HG03103 (cell line): ENCODE results near the gene POU2F1.

Experiments used
- ATAC-seq: cut with Tn5 transposase; IDR thresholded peaks from one replicate; pipeline ENCODE4 v1.9.1; 2021; ENCODE audit warnings: low read depth; ENCODE audit not compliant: unreplicated experiment

The POU2F1 gene

DNA sequence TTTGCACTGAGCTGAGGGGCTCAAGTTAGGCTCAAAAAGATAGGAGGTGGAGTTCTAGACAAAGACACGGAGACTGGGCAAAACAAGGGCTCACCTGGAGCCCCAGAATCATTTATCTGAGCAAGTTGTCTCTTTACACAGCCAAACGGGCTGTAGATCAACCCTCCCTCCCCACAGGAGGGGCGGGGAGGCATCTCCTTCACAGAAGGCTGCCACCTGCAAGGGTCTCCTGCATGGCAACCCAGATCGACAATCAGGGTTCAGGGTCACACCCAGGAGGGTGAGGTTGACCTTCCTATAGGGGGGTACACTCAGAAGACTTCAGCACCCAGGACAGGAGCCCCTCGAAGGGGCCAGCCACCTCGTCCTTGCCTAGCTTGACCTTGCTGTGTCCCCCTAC, 213.6 kb downstream of the POU2F1 start:
- no peak for ATAC-seq

DNA sequence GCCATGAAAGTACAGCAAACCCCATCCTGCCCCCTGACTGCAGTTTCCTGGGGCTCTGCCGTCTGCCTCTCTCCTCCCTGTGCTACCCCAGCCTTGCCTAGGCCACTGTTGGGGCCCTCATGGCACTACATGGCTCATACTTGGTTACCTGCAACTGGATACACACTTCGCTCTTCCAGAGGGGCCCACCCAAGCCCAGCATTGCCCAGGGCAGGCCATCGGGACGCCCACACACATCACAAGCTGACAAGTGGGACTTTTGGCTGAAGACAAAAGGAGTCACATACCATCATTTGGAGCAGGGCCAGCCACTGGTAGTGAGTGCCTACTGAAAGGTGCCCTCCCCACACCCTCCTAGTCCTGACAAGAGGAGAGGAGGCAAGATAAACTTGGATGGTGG, 214.8 kb downstream of the POU2F1 start:
- no peak for ATAC-seq

DNA sequence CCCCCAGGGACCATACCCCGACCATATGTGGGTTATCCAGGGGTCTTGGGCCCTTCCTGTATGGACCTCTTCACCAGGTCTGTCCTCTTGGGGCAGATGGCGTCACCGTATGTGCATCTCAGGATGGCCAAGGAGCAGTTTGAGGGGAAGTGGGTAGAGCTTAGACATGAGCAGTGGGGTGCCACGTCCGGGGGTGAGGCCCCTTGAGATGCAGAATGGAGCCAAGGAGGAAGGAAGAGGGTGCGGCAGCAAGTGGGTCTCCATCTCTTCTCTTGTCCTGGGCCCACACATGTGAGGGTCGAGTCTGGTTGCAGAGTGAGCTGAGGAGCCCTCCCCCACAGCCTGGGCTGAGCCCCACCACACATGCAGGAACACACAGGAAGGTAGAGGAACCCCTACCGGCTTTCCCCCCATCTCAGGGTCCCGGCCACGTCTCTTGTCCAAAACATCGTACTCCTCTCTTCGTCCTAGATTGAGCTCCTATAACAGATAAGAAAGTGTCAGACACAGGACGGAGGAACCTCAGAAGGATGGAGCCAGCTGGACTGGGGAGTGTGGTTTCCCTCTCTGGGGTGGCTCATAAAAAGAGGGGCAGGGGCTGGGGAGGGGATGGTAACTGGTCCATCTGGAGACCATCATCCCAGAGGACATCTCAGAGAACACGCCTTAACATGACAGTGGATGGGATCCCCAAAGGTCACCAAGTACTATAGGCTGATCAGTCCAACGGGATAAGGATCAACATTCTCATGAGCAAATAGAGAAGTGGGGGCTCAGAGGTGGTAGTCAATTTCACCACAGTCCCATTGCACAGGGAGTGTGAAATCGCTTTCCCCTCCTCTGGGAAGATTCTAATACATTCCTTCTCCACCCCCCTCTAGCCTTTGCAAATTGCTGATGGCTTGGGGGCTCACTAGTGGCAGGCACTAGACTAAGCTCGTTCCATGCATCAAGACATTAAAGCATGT, 217.8 kb downstream of the POU2F1 start:
- ATAC-seq = no peak

DNA sequence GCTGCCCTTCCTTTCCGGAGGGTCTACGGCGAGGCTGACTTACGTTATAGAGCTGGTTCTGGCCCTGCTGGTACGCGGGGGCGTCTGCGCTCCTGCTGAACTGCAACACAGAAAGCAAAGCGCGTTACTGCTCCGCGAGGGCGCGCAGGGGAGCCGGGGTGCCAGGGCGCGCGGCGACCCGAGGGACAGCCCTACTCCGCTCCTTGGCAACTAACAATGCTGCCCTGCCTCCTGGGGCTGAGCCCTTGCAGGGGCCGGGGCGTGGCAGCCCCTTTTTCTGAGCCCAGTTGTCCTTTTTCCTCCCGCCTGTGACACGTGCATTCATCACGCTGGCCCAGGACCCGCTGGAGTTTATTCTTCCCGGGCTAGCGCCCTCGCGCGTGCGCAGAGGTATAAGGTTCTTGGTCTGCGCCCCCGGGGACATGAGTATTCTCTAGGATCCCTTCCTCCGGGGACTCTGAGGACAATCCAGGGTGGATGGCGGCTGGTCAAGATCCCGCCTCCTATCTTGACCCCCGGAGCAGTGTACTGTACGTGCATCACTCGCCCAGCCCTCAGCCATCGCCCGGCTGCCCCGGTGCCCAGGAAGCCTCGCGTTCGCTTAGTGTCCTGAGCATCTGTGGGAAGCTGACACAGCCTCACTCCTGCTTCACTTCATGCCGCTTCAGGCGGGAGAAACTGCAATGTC, 218.8 kb downstream of the POU2F1 start:
- no peak for ATAC-seq

DNA sequence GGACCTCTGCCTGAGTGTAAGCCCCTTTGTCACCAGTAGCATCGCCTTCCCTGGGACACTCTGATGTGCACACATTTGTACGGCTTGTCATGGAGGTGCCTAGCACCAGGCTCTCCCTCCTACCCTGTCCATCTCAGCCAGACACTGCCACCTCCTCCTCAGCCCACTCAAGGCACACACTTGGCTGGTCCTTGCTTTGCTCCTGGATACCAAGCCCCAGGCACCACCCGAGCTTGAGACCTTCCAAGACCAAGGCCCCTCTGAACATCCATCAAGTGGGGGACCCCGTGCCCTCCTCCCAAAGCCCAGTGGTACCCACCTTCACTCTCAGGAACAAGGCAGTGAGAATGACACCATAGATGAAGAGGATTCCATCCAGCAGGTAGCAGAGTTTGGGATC, 219.7 kb downstream of the POU2F1 start:
- ATAC-seq = no peak

DNA sequence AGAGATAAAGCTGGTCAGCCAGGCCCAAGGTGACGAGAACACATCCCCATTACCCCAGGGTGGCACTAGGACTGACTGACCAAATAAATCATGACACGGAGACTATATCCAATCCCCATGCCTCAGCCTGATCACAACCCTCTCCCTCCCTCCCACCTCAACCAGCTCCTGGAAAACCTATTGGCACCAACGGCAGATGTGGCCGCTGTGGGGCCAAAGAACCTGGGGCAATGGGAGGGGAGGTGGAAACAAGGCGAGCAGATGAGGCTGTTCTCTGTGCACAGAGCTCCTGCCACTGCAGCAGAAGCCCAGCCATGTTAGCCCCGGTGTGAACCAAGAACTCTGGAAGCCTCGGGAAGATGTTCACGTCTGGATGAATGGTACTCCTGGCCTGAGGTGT, 220.1 kb downstream of the POU2F1 start:
- ATAC-seq = no peak

DNA sequence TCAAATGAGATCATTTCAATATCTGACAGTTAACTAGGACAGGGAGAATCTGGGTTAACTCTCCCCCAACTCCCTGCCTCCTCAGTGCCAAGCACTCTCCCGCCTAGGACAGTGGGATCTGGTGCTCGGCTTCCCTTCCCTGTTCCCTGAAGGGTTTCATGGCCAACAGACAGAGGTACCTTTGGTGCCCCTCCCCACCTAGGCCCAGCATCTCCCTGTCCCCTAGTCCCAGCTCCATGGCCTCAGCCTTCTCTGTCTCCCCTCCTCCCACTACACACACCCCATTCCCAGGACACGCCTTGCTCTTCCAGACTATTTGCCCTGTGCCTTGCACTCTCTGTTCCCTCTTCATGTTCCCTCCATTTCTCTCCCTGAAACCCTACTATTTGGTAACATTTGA, 220.5 kb downstream of the POU2F1 start:
- ATAC-seq = no peak

DNA sequence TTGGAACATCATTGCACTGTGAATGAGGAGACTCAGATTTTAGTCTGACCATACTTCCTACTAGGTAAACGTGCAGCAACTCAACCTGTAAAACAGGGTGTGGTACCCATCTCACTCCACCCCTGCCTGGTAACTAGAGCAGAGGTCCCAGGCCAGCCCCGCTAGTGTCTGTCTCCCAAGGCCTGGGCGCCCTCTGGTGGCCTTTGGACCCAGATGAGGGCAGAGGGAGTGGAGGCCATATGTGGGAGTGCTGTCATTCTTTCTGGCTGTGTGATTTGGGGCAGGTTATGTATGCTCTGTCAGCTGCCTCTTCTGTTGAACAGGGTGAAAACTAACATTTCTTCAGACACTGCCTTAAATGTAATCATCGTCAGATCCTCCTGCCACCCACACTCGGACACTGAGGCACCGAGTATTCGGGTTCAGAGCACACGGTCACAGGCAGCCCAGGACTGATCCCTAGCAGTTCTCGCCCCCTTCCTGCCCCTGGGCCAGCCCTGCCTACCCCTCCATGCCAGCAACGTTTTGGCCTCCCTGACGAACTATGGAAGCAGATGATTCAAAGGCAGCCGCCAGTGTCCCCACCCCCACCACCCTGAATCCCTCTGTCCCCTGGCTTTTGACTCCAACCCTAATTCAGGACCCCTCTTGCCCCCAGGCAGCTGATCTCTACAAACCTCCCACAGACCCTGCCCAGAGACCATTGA, 221.6 kb downstream of the POU2F1 start:
- ATAC-seq = peak; percentile 91

DNA sequence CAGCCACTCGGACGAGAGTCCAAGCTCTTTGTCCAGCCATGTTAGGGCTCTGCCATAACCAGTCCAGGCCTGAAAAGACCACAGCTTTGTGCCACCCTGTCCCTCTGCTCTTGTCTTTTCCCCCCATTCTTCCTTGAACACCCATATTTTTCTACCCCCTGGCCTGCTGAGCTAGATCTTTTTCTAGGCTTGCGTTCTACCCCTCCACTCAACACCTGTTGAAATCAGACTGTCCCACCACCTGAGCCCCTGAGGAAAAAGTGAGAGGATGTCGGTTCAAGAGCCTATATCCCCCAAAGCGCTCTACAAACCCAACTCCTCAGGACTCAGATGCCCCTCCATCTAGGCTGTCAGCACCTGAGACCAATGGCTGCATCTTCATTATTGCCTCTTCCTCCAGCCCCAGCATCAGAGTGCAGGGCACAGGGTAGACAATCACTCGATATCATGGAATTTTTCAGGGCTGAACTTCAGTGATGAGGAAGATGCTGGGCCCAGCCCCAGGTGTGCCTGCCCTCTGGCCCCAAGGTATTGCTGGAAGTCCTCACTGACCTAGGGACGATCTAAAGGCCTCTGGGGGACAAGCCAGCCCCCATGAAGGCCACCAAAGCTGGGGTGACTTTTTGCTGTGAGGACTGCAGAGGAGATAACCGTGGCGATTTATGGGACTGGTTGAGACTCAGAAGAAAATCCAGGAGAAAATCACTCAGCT, 222.3 kb downstream of the POU2F1 start:
- no peak for ATAC-seq

DNA sequence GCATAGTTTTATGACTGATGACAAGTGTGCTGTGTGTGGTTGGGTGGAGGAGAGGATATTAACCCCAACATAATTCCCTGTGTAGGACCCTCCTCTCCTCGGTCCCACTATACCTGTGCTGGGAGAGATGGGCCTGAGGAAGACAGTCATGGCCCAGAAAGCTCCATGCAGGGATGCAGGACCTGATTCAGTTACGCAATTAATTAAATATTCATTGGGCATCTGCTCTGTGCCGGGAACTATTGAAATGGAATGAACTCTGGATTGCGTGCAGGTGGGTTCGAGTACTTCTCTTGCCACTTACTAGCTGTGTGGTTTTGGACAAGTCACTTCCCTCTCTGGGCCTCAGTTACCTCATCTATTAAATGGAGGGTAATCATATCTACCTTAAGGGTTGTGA, 223.1 kb downstream of the POU2F1 start:
- no peak for ATAC-seq

DNA sequence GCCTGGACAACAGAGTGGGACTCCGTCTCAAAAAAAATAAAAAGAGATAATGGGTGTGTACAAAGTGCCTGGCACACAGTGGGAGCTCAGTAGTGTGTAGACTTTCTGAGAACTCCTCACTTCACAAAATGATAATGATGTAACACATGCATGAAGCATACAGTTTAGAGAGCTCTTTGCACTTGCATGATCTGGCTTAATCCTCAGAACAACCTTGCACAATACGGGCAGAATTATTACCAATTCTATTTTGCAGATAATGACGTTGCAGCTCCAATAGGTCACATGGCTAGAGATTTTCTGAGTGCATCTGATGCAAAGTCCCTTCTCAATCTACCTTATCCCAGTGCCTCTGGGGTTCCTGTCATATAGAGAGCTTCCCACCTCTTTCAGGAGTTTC, 226.3 kb downstream of the POU2F1 start:
- no peak for ATAC-seq

DNA sequence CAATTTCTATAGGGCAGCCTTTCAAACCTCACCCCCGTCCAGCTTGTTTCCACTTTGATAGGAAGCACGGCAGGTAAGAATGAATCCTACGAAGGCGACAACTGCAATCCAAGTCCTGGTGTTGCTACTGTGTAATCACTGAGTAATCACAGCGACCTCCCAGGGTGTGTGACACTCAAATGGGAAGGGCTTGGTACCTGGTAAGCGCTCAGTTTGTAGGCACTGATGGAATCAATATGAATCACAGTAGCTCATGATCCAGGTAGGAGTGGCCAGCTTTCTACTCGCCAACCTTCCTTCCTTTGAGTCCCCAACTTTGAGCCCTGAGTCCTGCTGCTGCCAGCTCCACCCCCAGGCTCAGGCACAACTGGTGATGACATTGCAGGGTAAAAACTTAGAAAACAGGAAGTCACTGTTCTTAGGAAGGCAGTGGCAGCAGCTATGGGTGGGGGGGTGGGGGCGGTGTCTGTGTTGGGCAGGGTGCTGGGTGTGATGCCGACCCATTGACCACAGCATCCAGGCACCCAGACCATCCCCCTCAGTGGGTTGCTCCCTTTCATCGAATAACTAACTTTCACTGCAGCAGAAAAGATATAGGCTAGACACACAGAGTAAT, 226.9 kb downstream of the POU2F1 start:
- ATAC-seq = peak; percentile 86

DNA sequence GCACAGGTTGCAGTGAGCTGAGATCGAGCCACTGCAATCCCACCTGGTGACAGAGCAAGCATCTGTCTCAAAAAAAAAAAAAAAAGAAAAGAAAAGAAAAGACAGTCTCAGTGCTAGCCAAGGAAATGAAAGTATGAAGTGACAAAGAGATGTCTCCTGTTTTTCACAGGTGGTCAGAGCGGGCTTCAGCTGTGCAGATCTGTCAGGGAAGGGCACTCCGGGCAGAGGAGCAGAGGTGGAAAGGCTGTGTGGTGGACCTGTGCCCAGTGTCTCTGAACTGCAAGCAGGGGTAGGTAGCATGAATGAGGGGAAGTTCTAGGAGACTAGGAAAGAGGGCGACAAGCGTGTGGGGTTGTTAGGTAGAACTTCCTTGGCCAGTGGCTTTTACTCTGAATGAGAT, 230.2 kb downstream of the POU2F1 start:
- ATAC-seq = no peak

DNA sequence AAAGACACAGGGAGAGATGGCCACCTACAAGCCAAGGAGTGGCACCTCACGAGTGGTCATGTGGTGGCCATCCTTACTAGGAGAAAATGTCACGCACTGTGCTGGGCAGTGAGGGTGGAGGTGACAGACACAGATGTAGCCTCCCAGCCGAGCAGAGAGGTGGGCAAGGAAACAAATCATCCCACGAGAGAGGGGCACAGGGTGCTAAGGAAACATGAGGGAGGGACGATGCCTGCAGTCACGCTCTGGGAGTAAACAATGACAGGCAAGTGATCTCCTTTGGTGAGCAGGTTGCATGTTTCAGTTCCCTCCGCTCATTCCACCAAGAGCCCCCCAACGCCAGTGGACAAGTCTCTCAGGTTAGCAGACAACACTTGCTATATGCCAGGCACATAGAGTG, 231.8 kb downstream of the POU2F1 start:
- ATAC-seq = no peak

DNA sequence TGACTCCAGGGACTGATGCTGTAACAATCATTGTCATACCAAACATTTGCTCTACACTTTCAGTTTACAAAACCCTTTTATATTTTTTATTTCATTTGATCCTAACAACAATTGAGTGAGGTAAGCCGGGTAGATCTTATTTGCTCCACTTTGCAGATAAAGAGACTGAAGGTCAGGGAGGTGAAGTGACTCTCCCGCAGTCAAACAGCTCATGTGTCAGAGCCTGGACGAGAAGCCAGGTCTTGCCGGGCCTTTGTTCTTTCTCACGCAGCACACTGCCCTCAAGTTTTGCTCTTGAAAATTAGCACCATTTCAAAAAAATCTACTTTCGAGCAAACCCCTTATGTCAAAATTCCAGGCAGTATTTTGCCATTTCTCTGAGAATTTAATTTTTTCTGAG, 232.4 kb downstream of the POU2F1 start:
- no peak for ATAC-seq

DNA sequence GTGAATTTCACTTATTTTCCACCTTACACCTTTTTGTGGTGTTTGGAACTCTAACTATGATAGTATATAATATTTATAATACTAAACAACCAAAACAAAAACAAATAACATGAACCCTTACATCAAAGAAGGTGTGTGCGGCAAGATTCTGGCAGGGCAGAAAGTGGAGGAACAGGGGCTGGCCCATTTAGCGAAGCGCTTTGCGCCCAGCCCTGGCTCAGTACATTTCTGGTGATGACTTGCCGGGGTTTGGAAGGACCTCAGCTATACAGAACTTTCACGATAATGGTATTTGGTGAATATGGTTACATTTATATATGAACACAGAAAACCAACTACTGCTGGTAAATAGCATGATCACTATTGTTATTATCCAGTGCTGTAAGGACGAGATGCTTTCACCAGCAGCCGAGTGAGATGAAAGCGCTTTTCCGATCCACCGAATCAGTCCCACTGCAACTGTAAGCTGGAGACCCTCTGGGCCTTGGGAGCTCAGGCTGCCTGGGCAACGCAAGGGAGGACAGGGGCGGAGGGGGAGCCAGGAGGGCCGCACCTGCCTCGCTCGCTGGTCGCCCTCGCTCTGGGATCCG, 233.7 kb downstream of the POU2F1 start:
- ATAC-seq = peak; percentile 15

DNA sequence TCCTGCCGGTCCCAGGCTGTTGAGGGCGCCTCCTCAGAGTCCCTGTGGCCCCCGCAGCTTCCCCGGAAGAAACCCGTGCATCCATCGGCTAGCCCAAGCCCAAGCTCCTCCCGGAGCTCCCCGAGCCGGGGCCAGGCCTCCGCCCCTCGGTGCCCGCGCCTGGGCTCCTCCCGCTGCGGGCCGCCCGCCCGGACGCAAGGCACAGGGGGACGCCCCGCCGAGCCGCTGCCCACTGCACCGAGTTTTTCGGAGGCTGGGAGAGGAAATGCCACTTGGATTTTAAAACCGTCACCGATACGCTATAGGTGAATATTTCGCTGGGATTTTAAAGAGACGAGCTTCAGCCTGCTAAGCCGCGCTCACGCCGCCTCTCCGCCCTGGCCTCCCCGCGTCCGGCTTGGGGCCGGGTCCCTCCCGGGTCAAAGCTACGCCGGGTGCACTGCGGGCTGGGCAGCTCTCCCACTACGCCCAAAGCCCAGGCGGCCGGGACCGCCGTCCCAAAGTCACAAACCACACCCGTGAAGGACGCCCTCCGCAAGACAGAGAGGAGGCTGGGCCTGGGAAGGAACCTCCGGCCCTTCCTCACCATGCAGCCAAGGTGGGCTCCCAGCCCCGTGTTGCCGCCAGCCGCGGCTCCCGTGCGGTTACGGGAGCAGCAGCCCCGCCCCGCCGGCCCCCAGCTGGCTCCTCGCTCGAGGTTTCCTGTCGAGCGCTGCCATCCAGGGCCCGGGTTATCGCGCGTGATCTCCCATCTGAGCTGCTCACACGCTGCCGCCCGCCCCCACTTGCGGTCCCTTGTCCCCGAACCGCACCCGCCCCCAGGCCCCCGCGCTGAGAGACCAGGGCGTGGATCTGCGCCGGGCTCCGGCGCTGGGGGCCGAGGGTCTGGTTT, 234.5 kb downstream of the POU2F1 start:
- peak; percentile 49 for ATAC-seq

DNA sequence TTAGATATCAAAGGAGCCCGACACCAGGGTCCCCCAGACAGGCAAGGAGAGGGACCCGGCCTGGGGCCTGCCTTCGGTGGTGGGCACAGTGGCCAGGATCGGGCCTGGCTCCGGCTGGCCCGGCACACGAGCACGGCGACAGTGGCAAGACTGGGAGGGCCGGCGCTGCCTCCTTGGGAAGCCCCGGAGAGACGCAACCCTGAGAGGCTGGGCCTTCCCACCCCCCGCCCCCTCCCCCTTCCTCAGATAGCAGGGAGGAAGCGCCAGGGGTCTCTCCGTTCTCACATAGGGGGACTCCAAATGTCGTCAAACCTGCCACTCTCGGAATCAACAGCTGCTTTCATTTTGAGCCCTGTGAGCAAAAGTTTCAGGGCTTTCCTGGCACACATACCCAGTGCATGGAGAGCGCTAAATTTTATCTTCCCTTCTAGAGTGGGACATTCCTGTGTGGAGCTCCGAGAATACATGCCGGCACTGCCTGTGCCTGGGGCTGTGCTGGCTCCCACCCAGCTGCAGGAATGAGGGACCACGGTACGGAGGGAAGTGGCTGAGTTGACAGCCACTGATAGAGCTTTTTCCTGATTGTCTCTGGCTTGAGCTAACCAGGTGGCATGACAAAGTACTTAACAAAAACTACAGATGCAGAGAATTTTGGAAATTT, 235.2 kb downstream of the POU2F1 start:
- peak; percentile 31 for ATAC-seq
